PC-3 (cell line): ENCODE measurements around the gene TOLLIP.

ENCODE experiments used
- CTCF ChIP-seq: fragments of 300-600 bp; sonication (generic); conservative IDR thresholded peaks from 2 replicates; pipeline ENCODE4 v1.5.1; 2017; ENCODE audit warnings: antibody characterized with exemption, low read depth, mild to moderate bottlenecking, low read length
- EZH2 ChIP-seq: fragments of 300-600 bp; sonication (generic); IDR thresholded peaks from one replicate; pipeline ENCODE4 v1.6.1; 2017; ENCODE audit warnings: antibody characterized with exemption, mild to moderate bottlenecking, low read length; ENCODE audit not compliant: unreplicated experiment
- EZH2phosphoT487 ChIP-seq: fragments of 300-600 bp; sonication (generic); IDR thresholded peaks from 2 replicates; pipeline ENCODE4 v1.6.1; 2018; ENCODE audit warnings: mild to moderate bottlenecking, antibody characterized with exemption, low read length, borderline replicate concordance

- TF ChIP-seq CTCF (no peak), EZH2 (no peak), EZH2phosphoT487 (no peak)
These were observed 80.4 kb downstream of the TOLLIP start for GRCh38 chr11:1228921-1229451.
